22Rv1 (cell line): ENCODE data around the gene ENTREP3.

Experiments
- CTCF ChIP-seq: fragments of 450-650 bp; IDR thresholded peaks from 2 replicates; pipeline ENCODE4 v1.5.1; 2017; ENCODE audit warnings: mild to moderate bottlenecking
- ZFX ChIP-seq: fragments of 450-650 bp; IDR thresholded peaks from 2 replicates; pipeline ENCODE4 v1.6.1; 2017; ENCODE audit warnings: antibody characterized with exemption, borderline replicate concordance

- no peak for TF ChIP-seq CTCF
- TF ChIP-seq ZFX, result no peak
Observed at GRCh38 chr1:155205969-155206593, 49.2 kb downstream of the ENTREP3 start.
